NCI-H1694 treated with DMSO at 0.1 percent for 48 hours (cell line): ENCODE measurements around the gene IGSF6.
"Not testable (repeated sequence)": the region's sequence is repeated elsewhere in the genome, so short reads cannot be mapped to it uniquely, and the experiment has no call there.

Source experiments
- DNase-seq: peaks from one replicate; lab custom pipeline; 2025; lab: John Stamatoyannopoulos, UW

Gene IGSF6

GRCh38 chr16:21652453-21652852, at the start of gene IGSF6:
Gene IGSF6 (minus strand): TSS chr16:21652608. CDS start chr16:21652598, 10 bp downstream.
- DNase-seq = no peak

- no peak for DNase-seq
Observed at GRCh38 chr16:21701271-21701670, 48.9 kb upstream of the IGSF6 start.

GRCh38 chr16:21698169-21699032, 46.0 kb upstream of the IGSF6 start:
- DNase-seq = no peak

GRCh38 chr16:21697032-21697431, 44.6 kb upstream of the IGSF6 start:
- no peak for DNase-seq

- no peak for DNase-seq
Observed at GRCh38 chr16:21694609-21695008, 42.2 kb upstream of the IGSF6 start.

GRCh38 chr16:21690967-21691366, 38.6 kb upstream of the IGSF6 start:
- not testable (repeated sequence) for DNase-seq

GRCh38 chr16:21689107-21689506, 36.7 kb upstream of the IGSF6 start:
- DNase-seq = no peak

- DNase-seq = no peak
Observed at GRCh38 chr16:21685034-21685455, 32.6 kb upstream of the IGSF6 start.

- no peak for DNase-seq
Observed at GRCh38 chr16:21684199-21684598, 31.8 kb upstream of the IGSF6 start.

- DNase-seq = no peak
Observed at GRCh38 chr16:21683184-21683583, 30.8 kb upstream of the IGSF6 start.

- not testable (repeated sequence) for DNase-seq
Observed at GRCh38 chr16:21680714-21681113, 28.3 kb upstream of the IGSF6 start.

GRCh38 chr16:21674456-21674855, 22.0 kb upstream of the IGSF6 start:
- not testable (repeated sequence) for DNase-seq

GRCh38 chr16:21673469-21673868, 21.1 kb upstream of the IGSF6 start:
- DNase-seq = no peak

GRCh38 chr16:21667575-21667974, 15.2 kb upstream of the IGSF6 start:
- no peak for DNase-seq

- no peak for DNase-seq
Observed at GRCh38 chr16:21666772-21667171, 14.4 kb upstream of the IGSF6 start.

GRCh38 chr16:21664801-21665492, 12.5 kb upstream of the IGSF6 start:
- DNase-seq = no peak

GRCh38 chr16:21663889-21664647, 11.7 kb upstream of the IGSF6 start, which contains the start of gene OTOA:
Gene OTOA (plus strand): TSS chr16:21663968. CDS start chr16:21678515, 14,547 bp downstream.
- no peak for DNase-seq

- no peak for DNase-seq
Observed at GRCh38 chr16:21659124-21659523, 6.7 kb upstream of the IGSF6 start.

GRCh38 chr16:21656795-21657768, 4.7 kb upstream of the IGSF6 start:
- DNase-seq = peak; percentile 24

GRCh38 chr16:21654881-21655280, 2.5 kb upstream of the IGSF6 start:
- no peak for DNase-seq

- no peak for DNase-seq
Observed at GRCh38 chr16:21654466-21654865, 2.1 kb upstream of the IGSF6 start.
